GM12872 (cell line): ENCODE data around the gene ATP6V0D1.

Experiments
- CTCF ChIP-seq: IDR thresholded peaks from 3 replicates; pipeline ENCODE4 v1.5.1; 2011; ENCODE audit warnings: low read depth, mild to moderate bottlenecking, low read length, moderate library complexity; ENCODE audit not compliant: insufficient read depth

Gene ATP6V0D1

GRCh38 chr16:67419502-67419901 lies 61.5 kb downstream of the ATP6V0D1 start:
- no peak for TF ChIP-seq CTCF

GRCh38 chr16:67417333-67418061 lies 63.5 kb downstream of the ATP6V0D1 start:
- no peak for TF ChIP-seq CTCF

- TF ChIP-seq CTCF = peak; percentile 58
These were observed 64.8 kb downstream of the ATP6V0D1 start, which contains the start of gene ZDHHC1 for GRCh38 chr16:67415872-67416793. Gene ZDHHC1 (minus strand): TSS chr16:67416477. CDS start chr16:67407775, 8,702 bp downstream.

GRCh38 chr16:67413978-67414911 lies 66.7 kb downstream of the ATP6V0D1 start:
- no peak for TF ChIP-seq CTCF

- no peak for TF ChIP-seq CTCF
These were observed 68.7 kb downstream of the ATP6V0D1 start for GRCh38 chr16:67412294-67412693.

GRCh38 chr16:67411339-67411738 lies 69.6 kb downstream of the ATP6V0D1 start:
- no peak for TF ChIP-seq CTCF
